Lower lobe of right lung (tissue), 2 donors: ENCODE results near the gene RPS29. TPM values are rescaled to one million over a fixed set of nuclear protein-coding genes. Genes with fewer than 3 reads are reported as not detected.

ENCODE experiments used
- ATAC-seq, 2 donors: fragments of 200-7000 bp; cut with Tn5 transposase; one replicate each; pipeline ENCODE4 v1.9.1; 2020 to 2022; ENCODE audit warnings: mild to moderate bottlenecking in 2 of 2, moderate library complexity in 2 of 2
- DNase-seq: peaks from one replicate; pipeline ENCODE4 v3.0.0-alpha.2; 2020
- H3K27ac ChIP-seq: fragments of 200-600 bp; one replicate; pipeline ENCODE4 v1.8.0; 2022
- H3K27me3 ChIP-seq: fragments of 200-600 bp; one replicate; pipeline ENCODE4 v1.8.0; 2022; ENCODE audit warnings: low read depth
- H3K36me3 ChIP-seq: fragments of 200-600 bp; one replicate; pipeline ENCODE4 v1.8.0; 2022; ENCODE audit warnings: mild to moderate bottlenecking
- H3K4me1 ChIP-seq: fragments of 200-600 bp; one replicate; pipeline ENCODE4 v1.8.0; 2022
- H3K4me3 ChIP-seq: fragments of 200-600 bp; one replicate; pipeline ENCODE4 v1.8.0; 2022; ENCODE audit warnings: mild to moderate bottlenecking
- H3K9me3 ChIP-seq: fragments of 200-600 bp; one replicate; pipeline ENCODE4 v1.8.0; 2022
- CTCF ChIP-seq: fragments of 200-600 bp; IDR thresholded peaks from one replicate; pipeline ENCODE4 v1.8.0; 2022; ENCODE audit warnings: antibody characterized with exemption, mild to moderate bottlenecking
- intact Hi-C: fragments of 100-400 bp; cut with DNase I; formaldehyde crosslinking; loops from one replicate; pipeline ENCODE4 v1.11.0; 2022
- total RNA-seq: library from RNA; stranded (reverse); fragmentation: NEBNext Ultra II Directional; extraction: Animal tissue kit (Norgen Biotek cat#: 25700); gene quantifications from one replicate; pipeline ENCODE4 v1.2.1, GENCODE V29; 2021
- donor health status: DM: no; HTN: yes; CAD: no; lungs with severe emphysema.

The RPS29 gene
- total RNA-seq, 1 donor from 2014 or later, result 1,209 TPM

GRCh38 chr14:49582113-49582977, 3.8 kb downstream of the RPS29 start:
- ATAC-seq, result no peak
- no peak for DNase-seq
- H3K9me3 ChIP-seq, result no peaks in the 10 kb centered on the region
- peaks cover 35% of the 10 kb centered on the region for H3K36me3 ChIP-seq
- intact Hi-C loops, result no loop called here
- H3K27me3 ChIP-seq, result no peaks in the 10 kb centered on the region
- H3K4me1 ChIP-seq, result peaks cover 35% of the 10 kb centered on the region
- no peak overlapping the region for H3K27ac ChIP-seq
- no peak for TF ChIP-seq CTCF
- H3K4me3 ChIP-seq, result no peak overlapping the region

- Histone ChIP-seq H3K4me1 (peaks cover 35% of the 10 kb centered on the region), H3K4me3 (no peak overlapping the region), H3K36me3 (peaks cover 43% of the 10 kb centered on the region), H3K9me3 (no peaks in the 10 kb centered on the region), H3K27me3 (no peaks in the 10 kb centered on the region), H3K27ac (no peak overlapping the region)
- ATAC-seq (no peak), DNase-seq (no peak)
- intact Hi-C loops, result no loop called here
- TF ChIP-seq CTCF, result no peak
These were observed 4.7 kb downstream of the RPS29 start for GRCh38 chr14:49581209-49582112.

- ATAC-seq (no peak), DNase-seq (no peak)
- Histone ChIP-seq H3K9me3 (no peaks in the 10 kb centered on the region), H3K27me3 (no peaks in the 10 kb centered on the region), H3K27ac (no peak overlapping the region), H3K4me1 (peaks cover 30% of the 10 kb centered on the region), H3K4me3 (no peak overlapping the region), H3K36me3 (peaks cover 51% of the 10 kb centered on the region)
- intact Hi-C loops, result no loop called here
- no peak for TF ChIP-seq CTCF
These were observed 6.3 kb downstream of the RPS29 start for GRCh38 chr14:49579841-49580240.

GRCh38 chr14:49578141-49578540, 8.0 kb downstream of the RPS29 start:
- Histone ChIP-seq H3K4me1 (peaks cover 13% of the 10 kb centered on the region), H3K9me3 (no peaks in the 10 kb centered on the region), H3K36me3 (peaks cover 37% of the 10 kb centered on the region), H3K27me3 (no peaks in the 10 kb centered on the region), H3K27ac (no peak overlapping the region), H3K4me3 (no peak overlapping the region)
- intact Hi-C loops, result no loop called here
- DNase-seq, result no peak
- no peak for TF ChIP-seq CTCF
- ATAC-seq, result no peak

- Histone ChIP-seq H3K9me3 (no peaks in the 10 kb centered on the region), H3K27me3 (no peaks in the 10 kb centered on the region), H3K36me3 (peaks cover 20% of the 10 kb centered on the region), H3K4me3 (no peak overlapping the region), H3K4me1 (no peaks in the 10 kb centered on the region), H3K27ac (no peak overlapping the region)
- ATAC-seq, result no peak
- DNase-seq, result no peak
- TF ChIP-seq CTCF, result no peak
- intact Hi-C loops, result no loop called here
These were observed 12.1 kb downstream of the RPS29 start for GRCh38 chr14:49574038-49574437.
